AG20443 (cell line): ENCODE measurements around the gene VSIG10L2.

Experiments
- DNase-seq: peaks from one replicate; pipeline ENCODE4 v3.0.0; 2012; ENCODE audit warnings: low spot score, mixed read lengths

The VSIG10L2 gene

DNA sequence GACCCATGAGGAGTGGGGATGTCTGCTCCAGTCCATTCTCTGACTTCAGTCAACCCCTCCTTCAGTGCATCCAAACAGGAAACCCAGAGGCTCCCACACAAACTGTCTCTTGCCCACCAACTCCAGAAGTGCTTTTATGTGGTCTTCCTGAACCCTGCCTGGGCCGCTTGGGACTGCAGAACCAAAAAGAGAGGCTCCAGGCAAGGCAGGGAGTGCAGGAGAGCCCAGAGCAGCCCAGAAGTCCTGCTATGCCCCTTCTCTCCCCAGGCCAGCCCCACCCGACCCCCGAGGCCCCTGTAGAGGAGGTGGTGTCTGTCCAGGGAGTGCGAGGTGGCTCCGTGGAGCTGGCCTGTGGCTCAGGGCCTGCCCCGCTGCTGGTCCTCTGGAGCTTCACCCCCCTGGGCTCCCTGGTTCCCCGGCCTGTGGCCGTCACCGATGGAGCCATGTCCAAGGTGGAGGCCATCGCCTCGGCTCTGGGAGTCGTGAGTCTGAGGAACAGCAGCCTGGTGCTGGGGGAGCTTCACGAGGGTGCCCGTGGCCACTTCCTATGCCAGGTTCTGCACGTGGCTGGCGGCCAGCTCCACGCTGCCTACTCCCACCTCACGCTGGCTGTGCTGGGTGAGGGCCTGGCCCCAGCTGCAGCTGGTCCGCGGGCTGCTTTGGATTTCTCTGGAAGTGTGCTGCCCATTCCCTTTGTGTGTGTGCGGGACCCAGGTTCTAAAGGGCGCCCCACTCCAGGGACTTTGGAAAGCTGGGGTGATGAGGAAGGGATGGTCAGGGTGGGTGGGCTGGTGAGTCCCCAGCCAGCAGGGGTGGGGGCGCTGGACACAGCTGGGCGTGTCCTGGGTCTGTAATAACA is 1.8 kb downstream of the VSIG10L2 start:
- DNase-seq = no peak

DNA sequence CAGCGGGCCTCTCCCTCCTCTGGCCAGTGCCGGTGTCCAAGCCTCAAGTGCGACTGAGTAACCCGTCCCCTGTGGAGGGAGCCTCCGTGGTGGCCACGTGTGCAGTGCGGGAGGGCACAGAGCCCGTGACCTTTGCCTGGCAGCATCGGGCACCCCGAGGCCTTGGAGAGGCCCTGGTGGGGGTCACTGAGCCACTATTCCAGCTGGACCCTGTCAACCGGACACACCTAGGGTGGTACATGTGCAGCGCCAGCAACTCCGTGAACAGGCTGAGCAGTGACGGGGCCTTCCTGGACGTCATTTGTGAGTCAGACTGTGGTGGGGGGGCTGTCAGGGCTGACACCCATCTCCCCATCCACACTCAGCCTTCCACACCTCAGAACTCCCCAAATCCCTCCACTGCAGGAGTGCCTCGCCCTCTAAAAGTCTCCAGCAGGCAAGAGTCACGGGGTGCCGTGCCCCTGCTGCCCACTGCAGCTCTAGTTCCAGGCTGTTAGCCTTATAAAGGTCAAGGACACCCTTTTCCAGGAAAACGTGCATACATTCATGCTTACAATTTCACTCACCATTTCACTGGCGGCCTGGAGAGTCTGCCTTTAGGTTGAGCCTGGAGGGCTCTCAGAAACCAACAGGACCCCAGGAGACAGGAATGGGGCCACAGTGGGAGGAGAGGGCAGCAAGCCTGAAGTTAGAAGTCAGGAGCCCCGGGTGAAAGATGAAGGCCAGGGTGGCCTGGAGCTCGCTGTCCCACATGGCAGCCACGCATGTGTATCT is 2.6 kb downstream of the VSIG10L2 start:
- DNase-seq = no peak

DNA sequence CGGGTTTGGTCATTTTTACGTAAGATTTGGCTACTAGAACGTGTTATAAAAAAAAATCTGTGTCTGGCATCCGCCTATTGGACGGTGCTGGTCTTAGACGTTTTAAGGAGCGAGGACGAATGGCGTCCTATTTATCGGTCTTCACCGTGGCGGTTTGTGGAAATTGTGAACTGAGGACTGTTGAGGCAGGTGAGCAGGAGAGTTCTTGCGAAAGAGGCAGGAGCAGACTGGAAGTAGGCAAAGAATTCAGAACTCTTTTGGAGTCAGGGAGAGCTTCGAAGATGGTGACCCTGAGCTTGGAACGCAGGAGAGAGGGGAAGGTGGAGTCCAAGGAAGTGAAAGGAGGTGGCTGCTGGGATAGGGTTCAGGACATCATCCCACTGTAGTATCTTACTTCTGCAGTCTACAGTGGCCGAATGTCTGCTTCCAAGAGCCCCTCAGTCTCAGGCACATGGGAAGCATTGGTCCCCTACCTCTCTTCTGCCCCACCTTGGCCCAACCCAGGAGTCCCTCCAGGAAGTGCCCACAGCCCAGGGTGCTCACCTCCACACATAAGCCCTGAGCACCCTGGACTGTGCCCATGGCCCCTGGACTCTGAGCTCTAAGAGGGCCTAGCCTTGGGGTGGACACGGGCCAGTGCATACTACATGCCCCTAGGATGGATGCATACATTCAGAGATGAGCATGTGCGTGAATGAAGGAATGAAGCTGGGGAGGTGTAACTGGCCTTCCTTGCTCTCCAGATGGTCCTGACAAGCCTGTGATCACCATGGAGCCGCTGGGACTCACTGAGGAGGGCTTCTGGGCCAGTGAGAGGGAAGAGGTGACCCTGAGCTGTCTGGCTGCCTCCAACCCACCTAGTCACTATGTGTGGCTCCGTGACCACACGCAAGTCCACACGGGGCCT is 3.7 kb downstream of the VSIG10L2 start:
- no peak for DNase-seq

DNA sequence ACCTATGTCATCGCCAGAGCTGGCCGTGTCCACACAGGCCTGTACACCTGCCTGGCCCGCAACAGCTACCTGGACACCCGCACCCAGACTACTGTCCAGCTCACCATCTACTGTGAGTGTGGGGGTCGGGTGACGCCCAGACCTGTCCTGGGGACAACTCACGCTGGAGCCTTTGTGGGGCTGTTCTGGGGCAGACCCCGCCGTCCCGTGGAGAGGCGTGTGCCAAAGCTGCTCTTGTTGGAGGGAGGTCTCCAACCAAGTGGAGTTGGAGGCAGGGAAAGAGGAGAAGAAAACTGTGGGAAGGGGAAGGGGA is 4.3 kb downstream of the VSIG10L2 start:
- no peak for DNase-seq

DNA sequence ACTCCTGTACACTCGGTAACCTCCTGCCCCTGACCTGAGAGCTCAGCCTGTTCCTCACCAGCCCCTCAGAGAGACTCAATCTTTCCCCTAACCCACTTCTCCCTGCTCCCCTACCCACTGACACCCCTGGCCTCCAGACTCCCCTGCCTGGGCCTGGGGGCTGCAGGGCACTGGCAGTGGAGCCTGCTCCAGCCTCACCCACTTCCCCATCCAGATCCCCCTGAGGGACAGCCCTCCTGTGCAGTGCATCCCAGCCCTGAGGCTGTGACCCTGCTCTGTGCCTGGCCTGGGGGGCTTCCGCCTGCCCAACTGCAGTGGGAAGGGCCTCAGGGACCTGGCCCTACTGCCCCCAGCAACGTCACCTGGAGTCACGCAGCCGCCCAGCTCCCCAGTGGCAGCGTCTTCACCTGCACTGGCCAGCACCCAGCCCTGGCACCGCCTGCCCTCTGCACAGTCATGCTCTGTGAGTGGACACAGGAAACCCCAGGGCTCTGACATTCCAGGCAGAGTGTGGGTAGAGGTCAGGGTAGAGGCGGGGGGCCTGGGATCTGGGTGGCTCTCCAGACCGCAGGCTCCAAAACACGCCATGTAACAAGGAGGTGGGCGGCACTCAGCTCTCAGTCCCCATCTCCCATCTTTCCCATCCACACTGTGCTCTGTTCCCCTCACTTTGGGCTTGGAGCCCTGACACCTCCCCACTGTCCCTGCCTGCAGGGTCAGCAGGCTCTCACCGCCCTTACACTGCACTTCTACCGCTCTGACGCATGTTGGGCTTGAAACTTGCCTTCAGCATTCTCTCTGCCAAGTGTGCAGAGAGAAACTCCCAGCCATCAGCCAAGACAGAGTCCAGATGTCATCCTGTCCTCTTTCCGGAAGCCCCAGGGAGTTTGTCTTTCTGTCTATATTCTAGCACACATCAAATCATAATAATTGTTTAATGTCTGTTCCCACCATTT is 5.1 kb downstream of the VSIG10L2 start:
- peak; percentile 80 for DNase-seq

DNA sequence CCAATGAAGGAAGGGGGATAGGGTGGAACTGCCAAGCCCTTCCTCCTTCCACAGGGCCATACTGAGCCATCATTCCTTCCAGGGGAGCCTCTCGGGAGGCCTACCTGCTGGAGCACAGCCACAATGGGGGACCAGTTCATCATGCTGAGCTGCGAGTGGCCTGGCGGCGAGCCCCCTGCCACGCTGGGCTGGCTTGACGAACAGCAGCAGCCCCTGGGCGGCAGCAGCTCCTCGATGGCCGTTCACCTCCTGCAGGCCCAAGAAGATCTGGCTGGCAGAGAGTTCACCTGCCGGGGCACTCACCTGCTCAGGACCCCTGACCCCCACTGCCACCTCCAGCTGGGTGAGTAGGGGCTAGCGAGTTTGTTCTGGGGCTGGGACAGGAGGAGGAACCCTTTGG is 5.9 kb downstream of the VSIG10L2 start:
- no peak for DNase-seq

DNA sequence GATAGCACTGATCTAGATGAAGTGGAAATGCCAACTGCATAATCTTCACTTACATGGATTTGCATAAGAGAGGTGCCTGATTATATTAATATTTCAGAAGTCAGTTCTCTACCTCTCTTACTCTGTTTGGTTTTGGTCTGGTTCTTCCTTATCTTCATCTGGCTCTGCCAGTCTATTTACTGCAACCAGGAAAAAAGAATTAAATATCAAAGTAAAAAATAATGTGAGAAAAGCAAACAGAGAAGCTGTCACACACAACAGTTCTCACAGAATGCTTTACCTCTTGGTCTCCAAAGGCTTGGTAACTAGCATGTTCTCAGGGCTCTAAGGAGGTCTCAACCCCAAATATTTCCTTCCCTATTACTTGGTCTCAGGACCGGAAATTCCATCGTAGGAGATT is 6.7 kb downstream of the VSIG10L2 start:
- no peak for DNase-seq

DNA sequence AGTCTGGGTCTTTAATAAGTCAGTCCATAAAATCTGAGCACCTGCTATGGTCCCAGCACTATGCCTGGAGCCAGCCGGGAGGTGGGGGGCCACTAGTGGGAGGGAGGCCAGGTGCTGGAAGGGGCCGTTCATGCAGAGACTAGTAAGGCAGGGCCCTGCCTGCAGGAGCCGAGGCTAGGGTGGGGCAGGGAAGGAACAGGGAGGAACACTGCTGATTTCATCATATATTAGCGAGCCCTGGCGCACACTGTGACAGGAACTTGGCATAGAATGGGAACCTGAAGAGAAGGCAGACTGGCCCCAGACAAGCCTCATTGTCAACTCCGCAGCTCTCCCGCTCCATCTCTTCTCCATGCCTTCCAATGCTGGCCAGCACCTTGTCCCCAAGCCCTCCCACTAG is 7.1 kb downstream of the VSIG10L2 start:
- DNase-seq = no peak

DNA sequence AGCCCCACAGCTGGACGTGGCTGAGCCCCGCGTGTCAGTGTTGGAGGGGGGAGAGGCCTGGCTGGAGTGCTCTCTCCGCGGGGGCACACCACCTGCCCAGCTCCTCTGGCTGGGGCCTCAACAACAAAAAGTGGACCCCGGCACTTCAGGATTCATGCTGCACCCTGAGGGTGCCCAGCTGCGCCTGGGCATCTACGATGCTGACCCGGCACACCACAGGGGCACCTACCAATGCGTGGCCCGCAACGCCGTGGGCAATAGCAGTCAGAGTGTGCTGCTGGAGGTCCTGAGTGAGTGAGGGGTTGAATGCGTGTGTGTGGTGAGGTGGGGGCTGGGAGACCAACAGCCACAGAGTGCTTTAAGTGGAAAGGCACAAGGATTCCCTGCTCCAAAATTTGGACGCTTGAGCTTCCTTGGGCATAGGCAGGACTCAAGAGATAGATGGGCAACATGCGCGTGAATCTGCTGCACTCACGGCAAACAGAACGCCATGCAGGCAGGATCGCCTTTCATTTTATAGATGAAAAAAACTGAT is 7.6 kb downstream of the VSIG10L2 start:
- no peak for DNase-seq

DNA sequence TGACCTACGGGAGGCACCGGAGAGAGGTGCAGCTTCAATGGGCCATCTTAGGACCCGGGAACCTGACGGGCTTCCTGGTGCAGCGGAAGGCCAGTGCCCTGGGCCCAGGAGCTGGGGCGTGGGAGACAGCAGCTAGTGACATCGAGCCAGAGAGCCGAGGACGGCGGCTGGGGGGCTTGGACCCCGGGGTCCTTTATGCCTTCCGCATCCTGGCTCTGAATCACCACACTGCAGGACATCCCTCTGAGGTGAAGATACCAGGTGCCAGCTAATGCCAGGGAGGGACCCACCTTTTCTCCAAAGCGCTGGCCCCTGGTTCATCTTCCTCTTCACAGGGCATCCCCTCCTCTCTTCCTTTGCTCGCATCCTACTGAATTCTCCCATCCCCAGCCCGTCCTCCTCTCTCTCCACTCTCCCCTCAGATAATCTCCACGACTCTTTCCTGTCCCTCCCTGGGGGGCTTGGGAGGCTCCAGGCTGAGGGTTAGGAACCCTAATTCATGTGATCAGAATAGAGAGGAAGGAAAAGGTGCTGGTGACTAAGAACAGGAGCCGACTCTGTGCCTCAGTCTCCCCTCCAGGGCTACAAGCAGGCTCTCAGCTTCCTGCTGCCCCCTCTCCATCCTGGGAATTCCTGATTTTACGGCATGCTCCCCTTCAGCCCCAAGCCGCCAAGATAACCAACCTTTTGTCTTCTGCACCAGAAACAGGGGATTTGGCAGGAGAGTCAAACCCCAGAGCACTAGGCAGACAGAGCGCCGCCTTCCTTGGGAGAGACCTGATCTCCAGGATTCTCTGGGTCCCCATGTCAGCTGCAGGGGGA is 8.5 kb downstream of the VSIG10L2 start:
- DNase-seq = no peak

DNA sequence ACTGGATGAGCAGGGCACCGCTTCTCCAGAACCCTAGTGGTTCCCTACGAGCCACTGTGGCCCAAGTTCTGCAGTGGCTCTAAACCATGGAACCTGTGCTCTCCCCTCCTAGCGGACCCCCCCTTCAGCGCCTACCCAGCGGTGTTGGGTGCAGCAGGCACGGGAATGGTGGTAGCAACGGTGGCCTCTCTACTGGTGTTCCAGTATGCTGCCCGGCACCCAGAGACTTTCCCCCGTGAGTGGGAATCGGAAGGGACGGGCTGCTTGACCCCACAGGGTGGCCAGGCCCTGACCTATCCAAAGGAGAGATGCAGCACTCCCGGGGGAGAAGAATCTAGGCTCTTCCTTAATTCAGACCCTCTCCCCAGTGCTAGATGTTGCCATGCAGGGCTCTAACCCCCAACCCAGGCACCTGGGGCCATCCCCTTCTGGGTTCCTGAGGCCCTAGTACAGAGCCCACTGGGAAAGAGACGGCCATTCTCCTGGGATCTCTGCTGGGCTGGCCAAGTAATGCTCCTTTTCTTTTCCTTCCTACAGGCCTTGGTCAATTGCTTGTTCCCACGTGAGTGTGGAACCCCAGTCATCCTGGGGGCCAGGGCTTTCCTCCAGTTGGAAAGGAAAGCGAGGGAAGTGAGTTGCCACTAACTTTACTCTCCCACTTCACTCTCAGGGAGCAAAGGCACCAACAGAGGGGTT is 9.2 kb downstream of the VSIG10L2 start:
- no peak for DNase-seq

DNA sequence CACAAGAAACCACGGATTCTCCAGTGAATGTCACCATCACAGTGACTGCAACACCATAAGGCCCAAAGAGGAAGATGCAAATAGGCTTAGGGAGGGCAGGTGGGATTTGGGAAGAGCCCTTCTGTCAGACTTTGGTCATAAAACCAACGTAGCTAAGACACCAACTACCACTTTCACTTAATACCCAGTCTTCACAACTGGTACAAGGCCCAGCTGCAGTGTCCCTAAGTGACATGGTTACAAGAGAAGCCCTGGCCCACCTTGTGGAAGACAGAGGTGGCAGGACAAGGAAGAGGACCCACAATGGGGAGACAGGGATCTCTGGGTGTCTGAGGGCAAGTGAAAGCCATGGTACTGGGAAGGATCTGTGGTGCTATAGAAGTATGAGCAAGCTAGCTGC is 10.0 kb downstream of the VSIG10L2 start:
- no peak for DNase-seq

DNA sequence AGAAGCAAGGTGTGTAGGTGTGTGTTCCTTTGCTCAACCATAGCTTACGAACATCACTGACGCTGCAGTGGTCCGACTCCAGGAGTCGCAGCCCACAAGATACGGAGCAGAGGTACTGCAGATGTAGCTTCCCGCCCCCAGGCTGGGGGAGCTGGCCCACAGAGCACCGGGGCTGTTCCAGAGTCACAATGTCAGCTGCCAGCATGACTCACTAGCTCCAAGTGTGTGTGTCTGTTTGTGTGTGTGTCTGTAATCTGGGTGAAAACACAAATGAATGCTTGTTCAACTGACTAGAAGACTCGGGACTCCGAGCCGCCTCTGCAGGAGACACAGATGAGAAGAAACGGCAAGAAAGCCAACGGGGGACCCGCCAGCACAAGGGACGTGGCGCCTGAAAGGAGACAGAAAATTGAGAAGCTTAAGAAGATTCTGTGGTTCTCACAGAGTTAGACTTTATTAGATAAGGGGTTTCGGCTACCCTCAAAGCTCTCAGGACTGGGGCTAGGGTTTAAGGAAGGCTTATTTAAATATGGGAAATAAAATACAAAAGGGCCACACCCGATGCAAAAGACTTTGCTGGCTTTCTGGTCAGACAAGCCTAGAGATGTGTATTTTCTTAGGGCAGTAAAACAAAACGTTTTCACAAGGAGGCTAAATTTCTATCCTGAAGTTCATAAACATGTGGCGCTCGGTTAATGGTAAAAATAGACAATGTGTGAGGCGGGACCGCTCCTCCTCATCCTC is 10.7 kb downstream of the VSIG10L2 start:
- DNase-seq = no peak

DNA sequence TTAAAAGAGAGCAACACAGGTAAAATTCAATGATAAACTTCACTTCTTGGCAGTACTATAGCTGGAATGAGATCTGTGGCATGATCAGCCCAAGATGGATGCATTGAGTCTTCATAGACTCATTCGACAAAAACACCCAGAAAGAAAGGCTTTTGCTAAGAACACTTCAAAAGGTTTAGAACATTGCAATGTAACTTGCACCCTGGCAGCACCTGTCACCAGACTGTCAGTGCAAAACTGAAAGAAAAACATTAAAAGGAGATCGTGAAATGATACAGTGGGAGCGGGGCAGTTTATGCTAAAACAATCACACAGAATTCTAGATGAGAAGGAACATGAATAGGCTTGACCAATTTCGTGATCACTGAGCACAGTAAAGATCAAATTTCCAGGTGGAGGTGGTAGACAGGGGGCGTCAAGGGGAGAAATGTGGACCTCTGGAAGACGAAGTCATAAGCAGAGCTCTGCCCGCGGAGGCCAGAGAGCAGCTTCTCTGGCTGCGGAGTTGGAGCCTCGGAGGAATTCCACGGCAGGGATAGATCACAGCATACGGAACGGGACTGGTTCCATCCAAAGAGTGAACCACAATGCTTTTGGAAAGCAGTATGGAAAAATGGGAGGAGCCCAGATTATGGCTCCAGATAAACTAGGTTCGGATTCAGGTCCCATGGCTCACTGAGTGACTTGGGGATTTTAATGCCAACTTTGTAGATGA is 11.9 kb downstream of the VSIG10L2 start:
- no peak for DNase-seq

DNA sequence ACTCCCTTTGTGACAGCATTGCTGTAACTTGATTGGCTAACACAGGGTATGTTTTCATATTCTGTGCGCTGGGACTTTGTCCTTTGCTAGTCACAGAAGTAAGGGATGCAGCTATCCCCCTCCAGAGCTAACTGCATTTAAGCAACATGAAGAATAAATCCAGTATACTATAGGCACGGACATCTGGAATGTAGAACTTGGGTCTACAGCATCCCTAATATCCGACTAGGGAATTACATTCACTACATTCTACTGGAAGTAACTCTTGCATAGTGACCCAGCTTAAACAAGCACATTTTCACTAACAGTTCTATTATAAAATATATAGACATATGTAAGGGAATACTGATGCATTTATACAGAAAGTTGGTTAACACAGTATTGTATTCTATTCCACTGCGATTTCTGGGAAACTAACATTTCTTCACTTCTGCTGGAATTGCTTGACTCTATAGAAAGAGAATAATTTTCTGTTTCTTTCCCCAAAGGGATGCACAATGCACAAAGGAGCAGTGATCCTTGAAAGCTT is 13.1 kb downstream of the VSIG10L2 start:
- no peak for DNase-seq

DNA sequence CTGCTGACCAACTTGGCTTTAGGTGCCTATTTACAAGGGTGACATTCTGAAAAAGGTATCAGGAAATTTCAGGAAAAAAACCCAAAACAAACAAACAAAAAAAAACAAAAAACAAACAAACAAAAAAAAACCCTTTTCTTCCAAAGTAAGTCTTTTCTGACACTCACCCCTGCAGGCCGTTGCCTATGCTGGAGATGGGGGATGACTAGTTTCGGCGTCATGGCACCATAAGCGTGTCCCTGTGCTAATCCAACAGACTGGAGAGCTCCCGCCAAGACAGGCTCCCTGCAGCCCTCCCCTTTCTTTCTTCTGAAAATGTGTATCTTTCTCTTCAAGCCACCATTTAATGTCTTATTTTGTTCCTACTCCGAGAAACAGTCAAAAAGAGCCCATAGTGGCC is 13.7 kb downstream of the VSIG10L2 start:
- DNase-seq = no peak

DNA sequence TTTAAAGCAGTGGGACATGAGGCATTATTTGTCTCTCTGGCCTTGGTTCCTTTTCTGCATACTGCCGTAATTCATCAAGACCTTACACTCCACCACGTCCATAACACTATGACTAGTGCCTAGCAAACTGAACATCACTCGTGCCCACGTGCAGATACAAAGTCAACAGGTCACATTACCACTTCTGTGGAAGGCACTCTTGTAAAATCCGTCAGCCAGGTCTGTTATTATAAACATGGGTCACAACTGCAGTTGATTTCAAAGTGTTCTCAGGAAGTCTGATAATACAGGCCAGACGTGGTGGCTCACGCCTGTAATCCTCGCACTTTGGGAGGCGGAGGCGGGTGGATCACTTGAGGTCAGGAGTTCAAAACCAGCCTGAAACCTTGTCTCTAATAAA is 14.1 kb downstream of the VSIG10L2 start:
- no peak for DNase-seq

DNA sequence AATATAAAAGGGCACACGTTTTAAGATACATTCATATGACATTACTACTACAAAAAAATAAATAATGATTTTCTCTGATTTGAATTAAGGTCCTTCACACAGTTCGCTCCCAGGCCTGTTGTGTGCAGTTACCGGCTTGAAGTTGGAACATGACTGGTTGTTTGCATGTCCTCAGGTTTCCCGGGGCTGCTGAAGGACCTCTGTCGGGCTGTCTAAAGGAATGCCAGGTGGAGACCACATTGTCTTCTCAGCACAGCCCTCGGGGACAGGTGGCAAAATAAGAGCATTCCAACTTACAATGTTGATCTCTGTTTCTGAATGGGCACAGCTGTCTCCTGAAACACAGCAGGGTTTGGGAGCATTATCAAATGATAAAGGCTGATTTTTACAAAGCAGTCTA is 14.9 kb downstream of the VSIG10L2 start:
- no peak for DNase-seq
